Smooth muscle cell (in vitro differentiated cells): ENCODE results near the gene VASP. TPM values are rescaled to one million over a fixed set of nuclear protein-coding genes. Genes with fewer than 3 reads are reported as not detected.

Source experiments
- DNase-seq: peaks from one replicate; lab custom pipeline; 2025; ENCODE audit not compliant: unreplicated experiment; lab: John Stamatoyannopoulos, UW
- H2AFZ ChIP-seq: fragments of 200-600 bp; sonication (generic); 2 replicates; pipeline ENCODE4 v1.6.0; 2016; ENCODE audit warnings: antibody characterized with exemption, low read depth, mild to moderate bottlenecking
- H3F3A ChIP-seq: fragments of 200-600 bp; sonication (generic); 2 replicates; pipeline ENCODE4 v1.6.0; 2017; ENCODE audit warnings: antibody characterized with exemption, low read depth
- H3K27ac ChIP-seq: fragments of 200-600 bp; sonication (generic); 2 replicates; pipeline ENCODE4 v1.5.1; 2016; ENCODE audit warnings: low read depth, mild to moderate bottlenecking
- H3K27me3 ChIP-seq: fragments of 200-600 bp; sonication (generic); 2 replicates; pipeline ENCODE4 v1.6.1; 2016; ENCODE audit warnings: low read depth, mild to moderate bottlenecking
- H3K36me3 ChIP-seq: fragments of 200-600 bp; sonication (generic); 2 replicates; pipeline ENCODE4 v1.5.1; 2016; ENCODE audit warnings: low read depth
- H3K4me1 ChIP-seq: fragments of 200-600 bp; sonication (generic); 2 replicates; pipeline ENCODE4 v1.5.1; 2016; ENCODE audit warnings: low read depth
- H3K4me2 ChIP-seq: fragments of 200-600 bp; sonication (generic); 2 replicates; pipeline ENCODE4 v1.6.0; 2016; ENCODE audit warnings: mild to moderate bottlenecking
- H3K4me3 ChIP-seq: fragments of 200-600 bp; sonication (generic); 2 replicates; pipeline ENCODE4 v1.5.1; 2016; ENCODE audit warnings: mild to moderate bottlenecking
- H3K79me2 ChIP-seq: fragments of 200-600 bp; sonication (generic); 2 replicates; pipeline ENCODE4 v1.6.0; 2016; ENCODE audit warnings: low read depth, mild to moderate bottlenecking
- H3K9ac ChIP-seq: fragments of 200-600 bp; sonication (generic); 2 replicates; pipeline ENCODE4 v1.6.0; 2016; ENCODE audit warnings: low read depth
- H3K9me3 ChIP-seq: fragments of 200-600 bp; sonication (generic); replicated peaks from 2 replicates; pipeline ENCODE4 v1.5.1; 2016; ENCODE audit warnings: low read depth
- H4K20me1 ChIP-seq: fragments of 200-600 bp; sonication (generic); 2 replicates; pipeline ENCODE4 v1.6.0; 2016; ENCODE audit warnings: low read depth
- CTCF ChIP-seq: fragments of 200-600 bp; sonication (generic); IDR thresholded peaks from 2 replicates; pipeline ENCODE4 v1.5.1; 2017; ENCODE audit warnings: borderline replicate concordance, mild to moderate bottlenecking, antibody characterized with exemption; ENCODE audit not compliant: insufficient read depth, poor library complexity, severe bottlenecking
- WGBS: methylation state at CpG from one replicate; pipeline ENCODE4 v1.1.7; 2016; ENCODE audit warnings: low lambda C conversion rate; 5-methylcytosine and 5-hydroxymethylcytosine counted together
- polyA plus RNA-seq: library from polyadenylated mRNA; unstranded; fragments of >200 nt; fragmentation: Nextera tagmentation; extraction: Ambion mirVana; gene quantifications from 2 replicates; pipeline ENCODE4 v1.2.1, GENCODE V29; 2016
- total RNA-seq: library from RNA; depleted of rRNA; stranded (reverse); fragments of >200 nt; gene quantifications from 2 replicates; pipeline ENCODE4 v1.2.3, GENCODE V29; 2014

Gene VASP
- total RNA-seq (75.8 and 83.8 TPM in 2 replicates), polyA plus RNA-seq (73.6 and 107 TPM in 2 replicates)

GRCh38 chr19:45506989-45507871 lies at the start of gene VASP:
Gene VASP (plus strand): TSS chr19:45507479. CDS start chr19:45507772, 293 bp downstream.
- Histone ChIP-seq H2AFZ (peak within 1 kb of the TSS; percentile 52), H3K4me2 (peak within 1 kb of the TSS; percentile 87), H3K9me3 (no peaks in the 10 kb centered on the region), H3K27ac (peak within 1 kb of the TSS; percentile 92), H3F3A (peaks cover 16% of the 10 kb centered on the region), H3K36me3 (no peaks in the 10 kb centered on the region), H3K4me3 (peak within 1 kb of the TSS; percentile 98), H3K27me3 (no peaks in the 10 kb centered on the region), H3K4me1 (no peaks in the 10 kb centered on the region), H3K79me2 (peaks cover 50% of the 10 kb centered on the region), H4K20me1 (peaks cover 30% of the 10 kb centered on the region), H3K9ac (peak within 1 kb of the TSS; percentile 72)
- TF ChIP-seq CTCF = no peak
- DNase-seq = peak; percentile 51
- under 1% methylated on average over 47 of the region's 65 CpGs for WGBS

DNA sequence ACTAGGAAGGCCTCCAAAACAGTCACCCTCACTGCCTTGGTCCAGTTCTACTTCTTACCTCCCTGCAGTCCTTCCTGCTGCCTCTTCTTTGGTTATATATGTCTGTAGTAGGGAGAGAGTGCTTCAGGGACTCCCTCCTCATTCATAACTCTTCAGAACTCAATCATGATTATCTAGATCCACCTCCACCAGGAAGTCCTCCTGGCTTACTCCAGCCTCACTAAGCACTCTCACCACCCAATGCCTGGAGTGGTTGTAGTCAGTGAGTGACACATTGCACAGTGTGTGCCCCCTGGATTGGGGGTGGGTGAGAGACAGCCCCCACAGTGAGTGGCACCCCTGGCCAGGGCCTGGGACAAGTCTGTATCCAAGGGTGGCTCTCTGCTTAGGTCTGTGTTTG lies 49.5 kb upstream of the VASP start:
- Histone ChIP-seq H3K9me3 (no peaks in the 10 kb centered on the region), H3K27ac (no peak overlapping the region)
- no peak for DNase-seq

GRCh38 chr19:45460807-45461347 lies 46.4 kb upstream of the VASP start:
- Histone ChIP-seq H3K27ac (no peak overlapping the region), H3K36me3 (no peaks in the 10 kb centered on the region), H3K9me3 (no peaks in the 10 kb centered on the region), H3K4me3 (no peak overlapping the region), H3K27me3 (no peaks in the 10 kb centered on the region), H3K79me2 (no peaks in the 10 kb centered on the region), H3K9ac (no peak overlapping the region), H4K20me1 (no peaks in the 10 kb centered on the region), H3F3A (no peaks in the 10 kb centered on the region), H3K4me1 (no peaks in the 10 kb centered on the region), H3K4me2 (no peak overlapping the region), H2AFZ (no peak overlapping the region)
- WGBS = 87% methylated on average over 8 of the region's 8 CpGs
- no peak for DNase-seq
- TF ChIP-seq CTCF = no peak

More for the DNA sequence above, 49.5 kb upstream of the VASP start:
- H3K27me3 ChIP-seq = no peaks in the 10 kb centered on the region
- no peaks in the 10 kb centered on the region for H4K20me1 ChIP-seq
- no peak overlapping the region for H3K9ac ChIP-seq
- H3F3A ChIP-seq = no peaks in the 10 kb centered on the region
- no peak overlapping the region for H3K4me2 ChIP-seq
- H3K4me3 ChIP-seq = no peak overlapping the region
- no peaks in the 10 kb centered on the region for H3K4me1 ChIP-seq
- H3K36me3 ChIP-seq = no peaks in the 10 kb centered on the region
- H2AFZ ChIP-seq = no peak overlapping the region
- no peaks in the 10 kb centered on the region for H3K79me2 ChIP-seq
- TF ChIP-seq CTCF = no peak
